GM18867 (cell line): ENCODE data around the gene FAM131C.

Experiments
- ATAC-seq: cut with Tn5 transposase; IDR thresholded peaks from one replicate; pipeline ENCODE4 v1.9.1; 2021; ENCODE audit warnings: mild to moderate bottlenecking, moderate library complexity; ENCODE audit not compliant: unreplicated experiment

The FAM131C gene

GRCh38 chr1:16101623-16102022 lies 28.2 kb upstream of the FAM131C start:
- no peak for ATAC-seq

DNA sequence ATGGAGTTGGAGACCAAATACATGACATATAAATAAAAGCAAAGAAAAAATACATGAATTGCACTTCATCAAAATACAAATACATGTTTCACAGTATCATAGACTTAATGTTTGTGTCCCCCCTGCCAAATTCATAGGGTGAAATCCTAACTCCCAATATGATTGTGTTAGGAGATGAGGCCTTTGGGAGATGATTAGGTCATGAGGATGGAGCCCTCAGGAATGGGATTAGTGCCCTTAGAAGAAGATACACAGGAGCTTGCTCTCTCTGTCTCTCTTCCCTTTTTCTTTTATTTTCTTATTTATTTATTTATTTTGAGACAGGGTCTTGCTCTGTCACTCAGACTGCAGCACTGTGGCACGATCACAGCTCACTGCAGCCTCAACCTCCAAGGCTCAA lies 26.0 kb upstream of the FAM131C start:
- no peak for ATAC-seq

DNA sequence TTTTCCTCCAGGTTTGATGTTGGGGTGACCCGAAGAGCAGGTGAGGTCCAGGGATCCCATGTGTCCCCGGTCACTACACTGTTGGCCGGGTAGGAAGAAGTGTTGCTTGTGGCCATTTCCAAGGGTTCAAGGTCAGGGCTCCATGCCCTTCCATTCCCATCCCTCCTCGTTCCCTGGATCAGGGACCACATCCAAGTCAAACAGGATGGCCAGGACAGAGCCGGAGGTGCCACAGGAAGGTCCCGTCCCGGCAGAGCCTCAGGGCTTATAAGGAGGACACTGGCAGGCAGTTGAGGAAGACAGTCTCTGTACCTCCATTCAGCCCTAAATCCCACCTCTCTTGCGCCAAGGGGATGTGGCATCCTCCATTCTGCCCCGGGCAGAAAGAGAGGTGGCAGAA lies 22.0 kb upstream of the FAM131C start:
- no peak for ATAC-seq

- no peak for ATAC-seq
Observed at GRCh38 chr1:16094453-16095158, 21.2 kb upstream of the FAM131C start.

GRCh38 chr1:16093611-16094010 lies 20.2 kb upstream of the FAM131C start:
- ATAC-seq, result no peak

GRCh38 chr1:16092923-16093511 lies 19.6 kb upstream of the FAM131C start:
- ATAC-seq, result no peak

DNA sequence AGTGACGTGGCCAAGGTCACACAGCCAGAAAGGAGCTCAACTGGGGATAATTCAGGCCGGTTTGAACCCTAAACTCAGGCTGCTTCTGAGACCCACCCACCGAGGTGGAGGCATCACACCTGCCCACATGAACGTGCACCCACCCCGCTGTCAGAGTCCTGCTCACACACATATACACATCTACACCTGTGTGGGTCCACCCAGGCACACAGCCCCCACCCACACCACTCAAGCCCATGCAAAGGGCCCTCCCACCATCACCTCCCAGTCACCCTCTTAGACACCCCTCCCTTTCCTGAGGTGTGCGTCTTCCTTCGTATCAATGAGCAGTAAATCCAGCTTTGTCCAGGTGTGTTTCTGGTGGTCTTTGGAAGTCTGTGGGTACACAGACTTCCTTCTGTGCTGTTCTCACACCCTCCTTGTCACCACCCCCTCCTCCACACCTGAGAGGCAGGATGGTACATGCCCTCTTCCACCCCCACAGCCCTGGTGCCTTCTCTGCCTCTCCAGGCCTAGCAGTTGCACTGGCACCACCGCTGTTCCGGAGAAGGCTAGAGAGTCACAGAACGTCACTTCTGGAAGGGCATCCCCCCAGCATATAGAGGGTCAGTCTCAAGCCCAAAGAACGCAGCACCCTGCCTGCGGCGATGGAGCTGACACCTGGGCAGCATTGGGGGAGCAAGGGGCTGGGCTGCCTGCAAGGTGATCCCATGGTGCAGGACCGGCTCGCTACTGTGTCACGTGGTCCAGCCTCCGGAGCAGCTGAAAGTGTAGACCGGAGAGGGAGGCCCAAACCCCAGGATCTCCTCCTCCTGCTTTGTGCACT lies 18.9 kb upstream of the FAM131C start:
- no peak for ATAC-seq

- ATAC-seq, result no peak
Observed at GRCh38 chr1:16091296-16091695, 17.8 kb upstream of the FAM131C start.

DNA sequence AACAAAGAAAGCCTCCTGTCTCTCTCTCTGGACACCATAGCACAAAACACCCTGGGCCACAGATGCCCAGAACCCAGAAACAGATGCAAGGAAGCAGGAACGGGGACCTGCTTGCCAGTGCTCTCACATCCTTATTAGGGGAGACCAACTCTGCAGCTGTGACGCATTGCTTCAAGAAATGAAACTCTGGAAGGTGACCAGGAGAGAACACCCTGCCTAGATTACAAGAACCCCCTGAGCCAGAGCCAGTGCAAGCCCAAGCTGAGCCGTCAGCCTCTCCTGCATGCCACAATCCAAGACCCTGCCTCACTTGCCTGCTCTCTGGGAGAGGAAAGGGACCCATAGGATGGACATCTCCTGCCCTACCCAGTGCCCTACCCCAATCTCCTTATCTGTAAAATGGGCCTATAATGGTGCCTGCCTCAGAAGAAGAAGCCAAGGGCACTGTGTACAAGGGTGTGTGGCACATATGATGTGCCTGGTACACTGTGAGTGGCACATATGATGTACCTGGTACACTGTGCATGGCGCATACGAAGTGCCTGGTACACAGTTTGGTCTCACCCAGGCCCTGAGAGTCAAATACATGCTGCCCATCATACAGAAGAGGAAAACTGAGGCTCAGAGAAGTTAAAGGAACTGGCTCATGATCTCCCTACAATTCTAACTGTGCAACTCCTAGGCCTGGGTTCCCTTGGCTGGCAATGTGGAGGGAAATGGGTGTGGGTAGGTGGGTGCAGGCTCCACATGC lies 16.8 kb upstream of the FAM131C start:
- ATAC-seq, result no peak

DNA sequence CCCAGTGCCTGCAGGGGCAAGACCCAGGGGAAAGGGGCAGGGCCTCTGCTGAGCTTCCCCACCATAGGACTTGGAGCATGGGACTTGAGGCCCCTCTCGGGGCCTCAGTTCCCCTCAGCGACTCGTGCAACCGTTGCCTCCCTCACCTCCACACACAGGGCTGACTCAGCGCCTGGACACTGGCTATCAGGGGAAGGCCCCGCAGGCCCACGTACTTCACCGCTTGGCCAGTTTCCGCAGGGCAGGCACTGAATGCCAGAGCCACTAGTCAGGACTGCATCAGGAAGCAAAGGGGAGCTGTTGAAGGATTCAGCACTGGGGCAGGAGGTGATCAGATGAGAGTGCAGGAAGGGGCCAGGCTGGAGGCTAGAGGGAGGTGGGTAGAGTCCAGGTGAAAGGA lies 15.5 kb upstream of the FAM131C start:
- ATAC-seq, result no peak

- no peak for ATAC-seq
Observed at GRCh38 chr1:16088351-16088911, 15.0 kb upstream of the FAM131C start.

DNA sequence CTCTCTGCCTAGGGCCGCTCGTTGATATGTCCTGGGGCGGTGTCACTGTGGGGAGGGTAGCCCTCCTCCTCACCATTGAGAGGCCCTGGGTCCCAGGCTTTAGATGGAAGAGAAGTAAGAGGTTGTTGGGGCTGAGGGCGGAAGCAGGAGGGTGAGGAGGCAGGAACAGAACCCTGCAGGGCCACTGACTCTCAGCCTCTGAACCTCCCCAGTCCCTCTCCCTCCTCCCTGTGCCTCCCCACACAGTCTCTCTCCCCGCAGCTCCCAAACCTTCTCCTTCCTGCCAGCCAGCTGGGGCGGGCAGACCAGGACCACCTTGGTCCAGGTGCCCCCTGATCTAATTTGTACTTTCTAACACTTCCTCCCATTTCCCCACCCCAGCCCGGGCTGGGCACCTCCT lies 14.3 kb upstream of the FAM131C start:
- no peak for ATAC-seq

- ATAC-seq, result no peak
Observed at GRCh38 chr1:16085522-16085921, 12.1 kb upstream of the FAM131C start.

DNA sequence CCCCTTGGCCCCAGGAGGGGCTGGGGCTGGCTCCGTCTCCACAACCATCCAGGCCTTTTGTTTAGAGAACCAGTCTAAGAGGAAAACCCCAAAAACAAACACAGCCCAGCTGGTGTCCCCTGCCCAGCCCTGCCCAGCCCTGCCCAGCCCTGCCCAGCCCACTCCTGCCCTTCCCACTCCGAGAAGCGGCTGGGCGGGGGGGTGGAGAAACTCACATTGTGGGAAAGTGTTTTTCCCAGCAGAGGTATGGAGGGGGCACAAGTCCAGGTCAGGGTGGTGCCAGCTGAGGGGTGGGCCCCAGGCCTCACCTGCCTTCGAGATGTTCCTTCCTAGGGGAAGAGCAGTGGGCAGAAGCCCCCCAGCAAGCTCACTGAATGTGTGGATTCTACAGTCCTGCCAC lies 10.0 kb upstream of the FAM131C start:
- ATAC-seq, result no peak

- ATAC-seq, result no peak
Observed at GRCh38 chr1:16082283-16083038, 9.0 kb upstream of the FAM131C start.

- no peak for ATAC-seq
Observed at GRCh38 chr1:16081636-16082035, 8.2 kb upstream of the FAM131C start.

DNA sequence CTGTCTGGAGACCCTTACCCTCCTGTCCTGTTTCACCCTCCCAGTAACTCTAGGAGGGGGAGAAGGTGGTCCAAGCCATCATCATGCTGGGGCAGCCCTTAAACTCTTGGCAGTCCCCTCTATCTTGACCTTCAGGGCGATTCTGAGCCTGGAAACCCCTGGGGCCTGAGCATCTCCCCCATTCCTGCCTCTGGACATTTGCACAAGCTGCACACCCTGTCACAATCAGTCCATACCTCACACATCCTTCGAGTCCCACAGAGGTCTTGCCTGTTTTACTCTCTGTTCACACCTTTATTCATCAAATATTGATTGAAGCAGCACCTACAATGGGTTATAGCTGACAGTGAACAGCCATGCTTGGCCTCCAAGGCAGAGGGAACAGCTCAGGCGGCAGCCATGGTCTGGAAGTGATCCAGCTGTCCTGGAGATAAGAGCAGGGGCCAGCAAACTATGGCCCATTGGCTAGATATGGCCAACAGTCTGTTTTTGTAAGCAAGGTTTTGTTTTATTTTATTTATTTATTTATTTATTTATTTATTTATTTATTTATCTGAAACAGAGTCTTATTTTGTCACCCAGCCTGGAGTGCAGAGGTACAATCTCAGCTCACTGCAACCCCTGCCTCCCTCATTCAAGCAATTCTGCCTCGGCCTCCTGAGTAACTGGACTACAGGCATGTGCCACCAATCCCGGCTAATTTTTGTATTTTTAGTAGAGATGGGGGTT lies 7.1 kb upstream of the FAM131C start:
- no peak for ATAC-seq

GRCh38 chr1:16078925-16079656 lies 5.6 kb upstream of the FAM131C start:
- ATAC-seq, result peak; percentile 57
